ENCODE measurements around the gene KCTD16.

GRCh38 chr5:144284036-144284435 lies 113.4 kb downstream of the KCTD16 start:
- no peak for TF ChIP-seq CTCF (IDR thresholded peaks at IDR 0.05 in 2 of 3, conservative IDR thresholded peaks at IDR 0.05 in 1 of 3; ENCODE audit: borderline replicate concordance in 1 of 3, insufficient read depth in 1 of 3, low read depth in 2 of 3, low read length in 2 of 3)
- TF ChIP-seq ZNF274 (IDR thresholded peaks at IDR 0.05; ENCODE audit: low read depth, low read length): no peak
- TF ChIP-seq FOSL1 (IDR thresholded peaks at IDR 0.05; ENCODE audit: low read depth): no peak
- no peak for TF ChIP-seq POLR2A (IDR thresholded peaks at IDR 0.05; ENCODE audit: borderline replicate concordance, extremely low read depth, insufficient read depth, insufficient read length)
- no peak for TF ChIP-seq ZFX (IDR thresholded peaks at IDR 0.05)
- TF ChIP-seq MAX (IDR thresholded peaks at IDR 0.05): no peak
- TF ChIP-seq POLR2AphosphoS5 (IDR thresholded peaks at IDR 0.05; ENCODE audit: low read depth, low read length): no peak

Data from HCT116 (cell line).